NCI-H128 (cell line): ENCODE results near the gene C6orf89.
"Not testable (repeated sequence)": the region's sequence is repeated elsewhere in the genome, so short reads cannot be mapped to it uniquely, and the experiment has no call there.

Source experiments
- DNase-seq: peaks from one replicate; lab custom pipeline; 2025; ENCODE audit not compliant: unreplicated experiment; lab: John Stamatoyannopoulos, UW

The C6orf89 gene

DNA sequence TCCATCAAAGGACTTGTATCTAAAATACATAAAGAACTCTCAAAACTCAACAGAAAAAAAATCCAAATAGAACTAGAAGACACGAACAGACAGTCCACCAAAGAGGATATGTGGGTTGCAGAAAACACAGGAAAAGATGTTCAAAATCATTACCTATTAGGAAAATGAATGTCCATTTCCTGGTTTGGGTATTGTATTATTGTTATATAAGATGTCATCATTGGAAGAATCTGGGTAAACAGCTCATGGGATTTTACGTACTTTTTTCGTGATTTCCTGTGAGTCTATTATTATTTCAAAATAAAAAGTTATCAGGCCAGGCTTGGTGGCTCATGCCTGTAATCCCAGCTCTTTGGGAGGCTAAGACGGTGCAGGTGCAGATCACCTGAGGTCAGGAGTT is 59.5 kb downstream of the C6orf89 start:
- no peak for DNase-seq

DNA sequence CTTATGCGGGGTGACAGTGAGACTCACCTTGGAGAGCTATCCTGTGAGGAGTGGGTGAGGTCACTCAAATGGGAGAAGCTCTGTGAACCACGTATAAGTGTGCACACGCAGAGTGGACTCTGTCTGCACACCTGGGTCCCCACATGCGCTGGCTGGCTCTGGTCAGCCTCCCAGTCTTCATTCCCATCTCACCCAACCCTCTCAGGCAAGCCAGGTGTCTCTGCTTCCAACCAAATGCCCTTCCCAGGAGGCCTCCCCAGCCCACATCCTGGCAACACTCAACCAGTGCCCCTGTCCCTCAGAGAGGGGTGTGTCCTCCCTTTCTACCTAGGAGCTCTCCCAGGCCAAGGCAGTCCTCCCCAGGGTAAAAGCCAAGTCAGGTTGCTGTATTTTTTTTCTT is 60.8 kb downstream of the C6orf89 start:
- no peak for DNase-seq

DNA sequence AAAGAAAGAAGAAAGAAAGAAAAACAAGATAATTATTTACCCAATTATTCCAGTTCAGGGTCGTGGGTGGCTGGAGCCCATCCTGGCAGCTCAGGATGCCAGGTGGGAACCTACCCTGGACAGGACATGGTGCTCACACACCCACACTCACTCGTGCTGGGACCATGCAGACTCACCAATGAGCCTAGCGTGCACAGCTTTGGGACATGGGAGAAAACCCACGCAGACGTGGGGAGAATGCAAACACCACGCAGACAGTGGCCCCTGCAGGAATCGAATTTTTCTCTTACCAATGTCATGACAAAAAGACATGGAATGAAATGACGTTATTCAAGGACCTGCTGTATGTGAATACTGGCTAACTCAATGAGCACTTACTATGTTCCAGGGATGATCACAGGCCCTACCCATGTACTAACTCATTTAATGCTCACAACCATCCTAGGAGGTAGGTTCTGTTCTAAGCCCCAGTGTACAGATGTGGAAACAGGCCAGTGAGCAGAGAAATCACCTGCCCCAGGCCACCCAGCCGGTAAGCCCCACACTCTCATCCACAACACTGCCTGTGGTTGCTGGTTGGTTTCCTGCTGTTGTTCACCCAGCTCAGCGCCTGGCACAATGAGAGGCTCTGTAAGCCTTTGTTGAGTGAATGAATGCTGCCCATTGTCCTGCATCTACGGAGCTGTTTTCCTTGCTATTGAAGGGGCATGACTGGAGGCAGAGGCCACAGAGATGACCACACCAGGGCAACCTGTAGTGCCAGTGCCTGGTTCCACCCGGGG is 62.0 kb downstream of the C6orf89 start:
- no peak for DNase-seq

DNA sequence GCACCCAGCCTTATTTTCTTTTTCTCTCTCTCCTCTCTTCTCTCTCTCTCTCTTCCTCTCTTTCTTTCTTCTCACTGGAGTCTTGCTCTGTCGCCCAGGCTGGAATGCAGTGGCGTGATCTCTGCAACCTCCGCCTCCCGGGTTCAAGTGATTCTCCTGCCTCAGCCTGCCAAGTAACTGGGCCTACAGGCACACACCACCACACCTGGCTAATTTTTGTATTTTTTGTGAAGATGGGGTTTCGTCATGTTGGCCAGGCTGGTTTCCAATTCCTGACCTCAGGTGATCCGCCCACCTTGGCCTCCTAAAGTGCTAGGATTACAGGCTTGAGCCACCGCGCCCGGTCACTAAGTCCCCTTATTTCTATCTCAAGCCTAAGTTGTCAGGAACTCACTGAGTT is 63.3 kb downstream of the C6orf89 start:
- not testable (repeated sequence) for DNase-seq

DNA sequence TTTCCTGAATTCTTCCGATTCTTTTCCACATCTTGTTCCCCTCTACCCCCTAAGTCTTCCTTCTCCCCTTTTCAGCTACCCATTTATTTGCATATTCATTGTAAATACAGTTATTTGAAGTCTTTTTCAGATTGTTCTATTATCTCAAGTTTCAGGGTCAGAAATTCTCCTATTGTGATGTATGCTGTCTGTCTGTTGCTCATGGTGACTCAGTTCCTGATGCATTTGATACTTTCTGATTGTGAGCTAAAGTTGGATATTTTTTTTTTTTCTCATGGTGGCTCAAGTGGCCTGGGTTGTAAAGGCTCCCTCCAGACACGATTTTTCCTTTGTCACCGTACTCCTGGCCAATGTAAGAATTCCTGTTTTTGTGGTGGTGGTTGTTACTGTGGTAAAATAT is 63.9 kb downstream of the C6orf89 start:
- no peak for DNase-seq

DNA sequence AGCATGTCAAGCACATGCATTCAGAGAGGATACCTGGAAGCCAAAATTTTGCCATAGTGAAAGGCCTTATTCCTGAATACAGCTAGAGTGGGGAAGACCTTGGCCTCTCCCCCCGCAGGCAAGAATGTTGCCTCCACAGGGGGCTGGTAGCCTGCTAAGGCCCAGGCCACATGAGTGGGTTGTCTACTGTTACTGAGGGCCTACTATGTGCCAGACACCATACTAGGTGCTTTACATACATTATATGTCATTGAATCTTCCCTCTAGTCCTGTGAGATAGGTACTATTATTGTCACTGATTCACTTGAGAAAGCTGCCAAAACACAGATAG is 68.1 kb downstream of the C6orf89 start:
- no peak for DNase-seq

DNA sequence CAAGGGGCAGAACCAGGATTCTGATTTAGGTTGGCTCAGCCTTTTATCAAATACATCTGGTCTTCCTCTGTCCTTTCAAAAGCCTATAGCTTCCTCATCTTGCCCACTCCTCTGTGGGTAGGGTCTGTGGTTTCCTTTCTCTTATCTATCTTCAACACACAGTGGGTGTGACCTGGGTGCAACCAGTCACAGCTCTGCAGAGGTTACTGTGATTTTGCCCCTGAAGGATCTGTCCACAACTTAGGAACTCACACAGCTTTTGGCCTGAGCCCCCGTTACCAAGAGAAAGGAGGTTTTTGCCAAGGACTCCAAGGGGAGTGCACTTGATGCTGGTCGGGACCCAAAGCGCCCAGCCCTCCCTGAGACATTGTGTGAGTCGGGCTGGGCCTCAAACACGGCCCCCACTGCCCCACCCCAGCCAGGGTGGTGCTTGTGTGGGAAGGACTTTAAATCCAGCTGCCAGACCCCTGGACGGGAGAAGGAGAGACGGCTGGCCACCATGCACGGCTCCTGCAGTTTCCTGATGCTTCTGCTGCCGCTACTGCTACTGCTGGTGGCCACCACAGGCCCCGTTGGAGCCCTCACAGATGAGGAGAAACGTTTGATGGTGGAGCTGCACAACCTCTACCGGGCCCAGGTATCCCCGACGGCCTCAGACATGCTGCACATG is 68.6 kb downstream of the C6orf89 start, which contains the start of gene PI16:
Gene PI16 (plus strand): TSS at position 477 of the 670 bp plus-strand sequence. CDS start 23 bp downstream, at position 500.
- no peak for DNase-seq

DNA sequence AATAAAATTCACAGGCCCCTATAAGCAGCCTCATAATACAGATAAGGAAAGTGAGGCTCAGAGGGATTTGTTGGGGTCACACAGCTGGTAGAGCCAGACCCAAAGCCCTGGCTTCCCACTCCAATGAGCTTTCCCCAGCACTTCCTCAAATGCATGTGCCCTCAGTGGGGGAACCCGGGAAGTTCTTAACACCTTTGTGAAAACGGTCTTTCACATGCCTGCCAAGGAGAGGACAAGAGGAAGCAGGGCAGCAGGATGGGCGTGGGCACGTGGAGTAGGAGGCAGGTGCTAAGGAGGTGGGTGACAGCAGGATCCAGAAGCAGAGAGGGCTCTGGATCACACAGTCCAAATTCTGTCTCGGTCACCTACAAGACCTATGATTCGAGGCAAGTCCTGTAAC is 69.4 kb downstream of the C6orf89 start:
- no peak for DNase-seq

DNA sequence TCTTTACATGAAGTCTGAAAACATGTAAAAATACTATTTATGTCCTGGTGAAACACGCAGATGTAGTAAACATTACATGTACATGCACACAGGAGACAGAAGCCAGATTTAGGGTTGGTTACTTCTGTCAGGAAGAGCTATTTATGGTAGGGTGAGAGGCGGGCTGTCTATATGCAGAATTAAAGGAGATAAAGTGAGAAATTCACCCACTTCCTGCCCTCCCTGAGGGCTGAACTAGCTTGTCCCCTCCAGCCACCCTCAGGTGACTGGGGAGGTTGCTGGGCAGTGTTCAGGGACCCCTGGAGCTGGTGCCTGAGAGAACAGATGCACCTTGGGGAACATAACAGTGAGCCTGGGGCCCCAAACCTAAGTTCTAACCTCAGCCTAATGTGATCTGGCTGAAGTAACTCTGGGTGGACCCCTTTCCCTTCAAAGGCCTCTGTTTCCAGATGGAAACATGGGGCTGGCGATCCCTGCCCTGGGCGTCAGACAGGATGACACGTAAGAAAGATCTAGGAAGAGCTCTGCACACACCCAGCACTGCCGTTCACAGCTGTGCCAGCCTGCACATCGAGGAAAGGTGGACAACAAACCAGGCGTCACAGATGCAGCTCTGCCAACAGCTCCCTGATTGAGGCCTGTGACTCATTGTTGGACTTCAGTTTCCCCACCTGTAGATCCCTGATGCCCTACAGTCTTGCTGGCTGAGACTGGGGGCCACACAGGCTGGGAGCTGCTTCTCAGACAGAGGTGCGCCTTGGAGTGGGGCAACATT is 70.1 kb downstream of the C6orf89 start:
- DNase-seq = no peak

DNA sequence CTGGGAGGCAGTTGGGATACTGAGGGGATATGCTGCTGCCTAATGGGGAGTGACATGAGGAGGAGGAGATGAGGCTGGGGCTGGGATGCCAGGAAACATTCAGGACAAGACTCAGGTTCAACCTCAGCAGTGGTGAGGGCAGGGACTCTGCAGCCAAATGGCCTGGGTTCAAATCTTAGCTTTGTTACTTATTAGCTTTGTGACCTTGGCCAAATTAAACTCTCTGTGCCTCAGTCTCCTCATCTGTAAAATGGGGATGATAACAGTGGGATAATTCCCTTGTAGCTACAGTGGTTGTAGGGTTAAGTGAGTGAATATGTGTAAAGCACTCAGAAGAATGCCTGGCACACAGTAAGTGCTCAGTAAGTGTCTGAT is 70.7 kb downstream of the C6orf89 start:
- DNase-seq = no peak

DNA sequence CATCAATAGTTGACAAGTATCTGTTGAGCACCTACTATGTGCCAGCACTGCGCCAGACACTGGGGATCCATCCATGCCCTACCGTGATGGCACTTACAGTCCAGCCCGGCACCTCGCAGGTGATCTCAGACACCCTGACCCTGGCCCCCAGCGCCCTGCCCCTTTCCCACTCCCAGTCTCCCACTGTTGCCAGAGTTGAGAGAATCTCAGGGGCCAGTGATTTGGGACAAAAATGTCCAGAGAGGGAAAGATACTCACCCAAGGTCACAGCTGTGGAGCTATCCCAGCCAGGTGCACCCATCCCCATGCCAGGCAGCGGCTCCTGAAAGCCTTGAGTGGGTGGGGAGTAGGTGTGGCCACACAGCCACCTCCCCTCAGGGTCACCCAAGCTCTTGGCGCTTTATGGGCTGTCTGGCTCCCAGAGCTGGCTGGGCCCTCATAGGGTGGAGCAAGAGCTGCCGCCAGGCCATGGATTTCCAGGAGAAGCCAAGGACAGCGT is 72.1 kb downstream of the C6orf89 start:
- DNase-seq = no peak

DNA sequence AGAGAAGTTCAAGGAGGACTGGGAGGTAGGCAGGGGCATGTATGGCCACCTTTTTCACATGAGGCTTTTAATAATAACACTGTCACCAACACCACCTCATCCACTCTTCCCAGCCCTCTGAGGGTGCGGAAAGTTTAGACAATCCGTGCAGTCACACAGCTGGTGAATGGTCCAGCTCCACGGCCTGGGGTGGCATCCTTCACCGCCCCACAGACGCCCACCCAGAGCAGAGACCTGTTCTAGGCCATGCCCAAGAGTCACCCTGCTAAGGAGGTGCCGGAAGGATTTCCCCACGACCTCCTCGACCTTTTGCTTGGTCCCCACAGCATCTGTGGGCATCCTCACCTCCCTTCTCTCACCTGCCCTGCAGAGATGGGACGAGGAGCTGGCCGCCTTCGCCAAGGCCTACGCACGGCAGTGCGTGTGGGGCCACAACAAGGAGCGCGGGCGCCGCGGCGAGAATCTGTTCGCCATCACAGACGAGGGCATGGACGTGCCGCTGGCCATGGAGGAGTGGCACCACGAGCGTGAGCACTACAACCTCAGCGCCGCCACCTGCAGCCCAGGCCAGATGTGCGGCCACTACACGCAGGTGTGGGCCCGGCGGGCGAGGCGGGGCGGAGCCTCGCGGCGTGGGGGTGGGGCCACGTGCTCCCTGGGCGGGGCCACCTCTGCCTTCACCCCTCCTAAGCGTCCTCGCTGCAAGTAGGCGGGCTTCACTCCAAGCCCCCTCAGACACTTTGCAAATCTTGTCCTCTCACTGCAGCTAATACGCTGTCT is 73.2 kb downstream of the C6orf89 start:
- DNase-seq = no peak

DNA sequence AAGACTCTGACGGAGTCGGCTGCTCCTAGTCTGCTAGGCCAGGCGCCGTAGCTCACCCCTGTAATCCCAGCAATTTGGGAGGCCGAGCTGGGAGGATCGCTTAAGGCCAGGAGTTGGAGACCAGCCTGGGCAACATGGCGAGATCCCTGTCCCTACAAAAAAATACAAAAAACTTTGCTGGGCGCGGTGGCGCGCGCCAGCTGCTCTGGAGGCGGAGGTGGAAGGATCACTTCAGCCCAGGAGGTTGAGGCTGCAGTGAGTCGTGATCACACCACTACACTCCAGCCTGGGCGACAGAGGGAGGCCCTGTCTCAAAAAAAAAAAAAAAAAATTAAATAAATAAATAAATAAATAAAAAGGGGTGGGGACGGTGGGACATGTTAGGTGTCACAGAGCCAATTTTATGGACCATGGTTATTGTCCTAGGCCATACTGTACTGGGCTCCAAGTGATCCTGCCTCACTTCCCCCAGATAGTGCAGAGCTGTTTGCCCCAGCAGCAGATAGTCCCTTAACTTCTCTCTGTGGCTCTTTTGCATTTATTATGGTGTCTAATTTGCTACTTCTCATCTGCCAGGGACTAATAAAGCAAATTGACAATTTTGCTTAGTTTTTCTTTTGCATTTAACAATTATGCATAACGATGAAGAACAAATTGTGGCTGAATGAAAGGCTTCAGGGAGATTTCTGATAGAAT is 74.0 kb downstream of the C6orf89 start:
- no peak for DNase-seq

DNA sequence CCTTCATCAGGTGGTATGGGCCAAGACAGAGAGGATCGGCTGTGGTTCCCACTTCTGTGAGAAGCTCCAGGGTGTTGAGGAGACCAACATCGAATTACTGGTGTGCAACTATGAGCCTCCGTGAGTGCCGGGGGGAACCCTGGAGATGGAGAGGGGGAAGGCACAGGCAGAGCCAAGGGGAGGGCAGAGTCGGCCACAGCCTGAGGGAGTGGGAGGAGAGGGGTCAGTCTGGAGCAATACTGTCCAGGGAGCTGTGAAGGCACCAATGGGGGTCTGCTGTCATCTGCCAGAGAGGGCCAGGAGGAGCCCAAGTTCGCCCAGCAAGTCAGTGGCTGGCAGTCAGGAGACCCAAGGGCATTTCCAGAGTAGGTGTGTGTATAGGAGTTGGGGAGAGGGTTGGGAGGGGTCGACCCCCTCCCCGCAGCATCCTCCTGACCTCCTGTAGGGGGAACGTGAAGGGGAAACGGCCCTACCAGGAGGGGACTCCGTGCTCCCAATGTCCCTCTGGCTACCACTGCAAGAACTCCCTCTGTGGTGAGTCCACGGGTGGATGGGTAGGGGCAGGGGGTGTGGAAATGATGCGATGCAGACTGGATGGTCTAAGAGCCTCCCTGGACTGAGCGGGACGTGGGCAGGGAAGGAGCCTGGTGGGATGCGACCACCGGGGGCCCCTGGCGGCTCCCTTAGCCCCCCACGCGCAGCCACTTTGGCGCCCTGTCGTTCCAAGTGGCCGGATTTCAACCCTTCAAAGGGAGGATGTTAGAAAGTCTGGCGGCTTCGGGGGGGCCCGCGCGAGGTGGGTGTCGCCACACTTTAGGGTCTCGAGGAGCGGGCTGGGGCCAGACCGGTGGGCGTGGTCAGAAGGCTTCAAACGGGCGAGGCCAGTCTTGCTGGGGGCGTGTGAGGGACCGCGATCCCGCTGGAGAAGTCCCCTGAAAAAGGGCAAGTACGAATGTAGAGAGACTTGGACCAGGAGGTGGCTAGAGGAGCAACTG is 76.0 kb downstream of the C6orf89 start:
- DNase-seq = no peak

DNA sequence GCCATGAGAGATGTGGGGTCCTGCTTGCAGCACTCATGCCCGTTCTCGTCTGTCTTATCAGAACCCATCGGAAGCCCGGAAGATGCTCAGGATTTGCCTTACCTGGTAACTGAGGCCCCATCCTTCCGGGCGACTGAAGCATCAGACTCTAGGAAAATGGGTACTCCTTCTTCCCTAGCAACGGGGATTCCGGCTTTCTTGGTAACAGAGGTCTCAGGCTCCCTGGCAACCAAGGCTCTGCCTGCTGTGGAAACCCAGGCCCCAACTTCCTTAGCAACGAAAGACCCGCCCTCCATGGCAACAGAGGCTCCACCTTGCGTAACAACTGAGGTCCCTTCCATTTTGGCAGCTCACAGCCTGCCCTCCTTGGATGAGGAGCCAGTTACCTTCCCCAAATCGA is 77.1 kb downstream of the C6orf89 start:
- DNase-seq = no peak

DNA sequence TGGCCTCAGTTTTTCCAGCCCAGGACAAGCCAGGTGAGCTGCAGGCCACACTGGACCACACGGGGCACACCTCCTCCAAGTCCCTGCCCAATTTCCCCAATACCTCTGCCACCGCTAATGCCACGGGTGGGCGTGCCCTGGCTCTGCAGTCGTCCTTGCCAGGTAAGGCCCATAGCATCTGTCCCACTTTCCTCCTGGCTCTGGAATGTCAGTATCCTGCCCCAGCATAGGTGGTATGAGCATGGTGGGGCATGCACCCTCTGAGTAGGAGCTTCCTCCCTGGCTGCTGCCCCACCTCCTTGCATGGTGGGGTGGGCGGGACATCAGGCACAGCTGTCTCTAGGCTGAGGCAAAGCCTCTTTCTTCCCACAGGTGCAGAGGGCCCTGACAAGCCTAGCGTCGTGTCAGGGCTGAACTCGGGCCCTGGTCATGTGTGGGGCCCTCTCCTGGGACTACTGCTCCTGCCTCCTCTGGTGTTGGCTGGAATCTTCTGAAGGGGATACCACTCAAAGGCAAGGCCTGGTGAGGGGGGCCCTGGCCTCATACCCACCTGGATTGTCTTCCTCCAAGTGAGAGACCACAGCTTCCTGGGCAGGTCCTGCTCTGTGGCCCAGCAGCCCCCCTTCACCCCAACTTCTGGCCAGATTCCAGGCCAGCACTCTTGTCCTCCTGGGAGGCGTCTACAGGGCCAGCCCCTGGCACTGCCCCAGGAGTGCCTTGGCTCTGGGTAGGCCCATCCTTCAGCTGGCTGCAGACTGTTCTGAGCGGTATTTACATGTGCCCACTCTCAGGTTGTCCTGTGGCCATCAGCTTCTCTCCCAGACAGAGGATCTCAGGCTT is 77.9 kb downstream of the C6orf89 start:
- no peak for DNase-seq

DNA sequence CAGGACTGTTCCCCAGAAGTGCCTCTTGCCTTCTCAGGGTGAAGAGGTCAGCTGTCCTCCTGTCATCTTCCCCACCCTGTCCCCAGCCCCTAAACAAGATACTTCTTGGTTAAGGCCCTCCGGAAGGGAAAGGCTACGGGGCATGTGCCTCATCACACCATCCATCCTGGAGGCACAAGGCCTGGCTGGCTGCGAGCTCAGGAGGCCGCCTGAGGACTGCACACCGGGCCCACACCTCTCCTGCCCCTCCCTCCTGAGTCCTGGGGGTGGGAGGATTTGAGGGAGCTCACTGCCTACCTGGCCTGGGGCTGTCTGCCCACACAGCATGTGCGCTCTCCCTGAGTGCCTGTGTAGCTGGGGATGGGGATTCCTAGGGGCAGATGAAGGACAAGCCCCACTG is 78.6 kb downstream of the C6orf89 start:
- DNase-seq = no peak

DNA sequence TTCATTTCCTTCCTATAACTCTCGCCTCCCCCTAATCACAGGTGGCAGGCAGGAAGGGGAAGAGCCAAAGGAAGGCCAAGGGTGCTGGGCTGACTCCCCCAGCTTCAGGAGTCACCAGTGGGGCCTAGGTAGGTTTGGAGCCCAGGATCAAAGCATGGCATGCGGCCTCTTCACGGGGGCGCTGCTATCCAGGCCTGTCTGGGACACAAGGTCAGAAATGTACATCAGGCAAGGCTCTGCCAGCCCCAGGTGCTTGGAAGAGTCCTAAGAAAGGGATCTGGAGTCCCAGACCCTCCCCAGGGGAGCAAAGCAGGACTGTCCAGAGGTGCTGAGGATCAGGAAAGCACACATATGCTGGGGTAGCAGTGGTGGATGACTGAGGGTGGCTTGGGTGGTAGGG is 79.2 kb downstream of the C6orf89 start:
- DNase-seq = no peak
